MM.1S (cell line): ENCODE measurements around the gene ITGB3BP.

ENCODE experiments used
- EZH2phosphoT487 ChIP-seq: fragments of 300-600 bp; sonication (generic); IDR thresholded peaks from 2 replicates; pipeline ENCODE4 v1.6.1; 2018; ENCODE audit warnings: antibody characterized with exemption, low read length
- TF ChIP-seq, protein P1 (sequence below): fragments of 300-600 bp; sonication (generic); IDR thresholded peaks from 2 replicates; pipeline ENCODE4 v1.5.1; 2016; ENCODE audit warnings: antibody characterized with exemption, low read length, mixed read lengths

DNA sequence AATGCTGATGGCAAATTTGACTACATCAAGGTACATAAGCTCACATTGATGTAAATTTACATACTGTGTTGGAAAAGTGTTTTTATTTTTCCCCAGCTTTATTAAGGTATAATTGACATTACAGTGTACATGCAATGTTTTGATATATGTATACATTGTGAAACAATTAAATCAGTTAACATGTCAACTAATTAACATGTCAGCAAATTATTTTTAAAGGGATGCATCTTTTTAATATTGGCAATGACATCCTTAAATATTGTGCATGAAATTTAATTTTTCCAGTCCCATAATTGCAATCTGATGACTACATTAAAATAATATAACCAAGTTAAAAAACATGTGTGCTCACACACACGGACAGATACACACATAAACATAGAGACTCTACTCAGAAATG, 9.7 kb upstream of the ITGB3BP start:
- no peak for TF ChIP-seq EZH2phosphoT487
- TF ChIP-seq, protein P1, sequence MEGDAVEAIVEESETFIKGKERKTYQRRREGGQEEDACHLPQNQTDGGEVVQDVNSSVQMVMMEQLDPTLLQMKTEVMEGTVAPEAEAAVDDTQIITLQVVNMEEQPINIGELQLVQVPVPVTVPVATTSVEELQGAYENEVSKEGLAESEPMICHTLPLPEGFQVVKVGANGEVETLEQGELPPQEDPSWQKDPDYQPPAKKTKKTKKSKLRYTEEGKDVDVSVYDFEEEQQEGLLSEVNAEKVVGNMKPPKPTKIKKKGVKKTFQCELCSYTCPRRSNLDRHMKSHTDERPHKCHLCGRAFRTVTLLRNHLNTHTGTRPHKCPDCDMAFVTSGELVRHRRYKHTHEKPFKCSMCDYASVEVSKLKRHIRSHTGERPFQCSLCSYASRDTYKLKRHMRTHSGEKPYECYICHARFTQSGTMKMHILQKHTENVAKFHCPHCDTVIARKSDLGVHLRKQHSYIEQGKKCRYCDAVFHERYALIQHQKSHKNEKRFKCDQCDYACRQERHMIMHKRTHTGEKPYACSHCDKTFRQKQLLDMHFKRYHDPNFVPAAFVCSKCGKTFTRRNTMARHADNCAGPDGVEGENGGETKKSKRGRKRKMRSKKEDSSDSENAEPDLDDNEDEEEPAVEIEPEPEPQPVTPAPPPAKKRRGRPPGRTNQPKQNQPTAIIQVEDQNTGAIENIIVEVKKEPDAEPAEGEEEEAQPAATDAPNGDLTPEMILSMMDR, result no peak
